Measurements from ENCODE around the gene MNS1. TPM values are rescaled to one million over a fixed set of nuclear protein-coding genes. Genes with fewer than 3 reads are reported as not detected.

MNS1 gene
- total and polyA plus RNA-seq, 9 donors = 1.8 to 11.0 (median 3.4) TPM

GRCh38 chr15:56394909-56395308 lies 70.0 kb downstream of the MNS1 start:
- TF ChIP-seq POLR2A (IDR thresholded peaks at IDR 0.05) = no peak
- TF ChIP-seq CTCF (IDR thresholded peaks at IDR 0.05) = no peak
- no peak for TF ChIP-seq EP300 (IDR thresholded peaks at IDR 0.05)
- DNase-seq = no peak
- intact Hi-C loops (cut with DNase I) = no loop called here
- no peaks in the 10 kb centered on the region for H3K4me1 ChIP-seq (ENCODE audit: insufficient read depth)
- no peak overlapping the region for H3K27ac ChIP-seq
- no peaks in the 10 kb centered on the region for H3K27me3 ChIP-seq
- H3K4me3 ChIP-seq = no peak overlapping the region
- WGBS, 3 donors = 93 to 96% (median 93%) methylated on average over 1 of the region's 1 CpG
- H3K36me3 ChIP-seq = no peaks in the 10 kb centered on the region
- H3K9me3 ChIP-seq = no peaks in the 10 kb centered on the region

- TF ChIP-seq EP300 (IDR thresholded peaks at IDR 0.05) = no peak
- Histone ChIP-seq H3K4me1 (ENCODE audit: insufficient read depth) (no peaks in the 10 kb centered on the region), H3K9me3 (no peaks in the 10 kb centered on the region), H3K36me3 (no peaks in the 10 kb centered on the region), H3K27ac (no peak overlapping the region), H3K4me3 (no peak overlapping the region), H3K27me3 (no peaks in the 10 kb centered on the region)
- intact Hi-C loops (cut with DNase I) = no loop called here
- 94 to 100% (median 97%) methylated on average over 1 of the region's 1 CpG for WGBS, 3 donors
- no peak for DNase-seq
Observed at GRCh38 chr15:56393277-56393676, 71.7 kb downstream of the MNS1 start.

GRCh38 chr15:56390739-56391267 lies 74.1 kb downstream of the MNS1 start:
- WGBS, 3 donors = 95 to 97% (median 96%) methylated on average over 2 of the region's 2 CpGs
- no peaks in the 10 kb centered on the region for H3K27me3 ChIP-seq
- no peaks in the 10 kb centered on the region for H3K9me3 ChIP-seq
- no peaks in the 10 kb centered on the region for H3K4me1 ChIP-seq (ENCODE audit: insufficient read depth)
- no peak for TF ChIP-seq CTCF (IDR thresholded peaks at IDR 0.05)
- no peak overlapping the region for H3K4me3 ChIP-seq
- no peak for DNase-seq
- intact Hi-C loops (cut with DNase I) = no loop called here
- H3K36me3 ChIP-seq = no peaks in the 10 kb centered on the region
- H3K27ac ChIP-seq = no peak overlapping the region

- TF ChIP-seq EP300 (IDR thresholded peaks at IDR 0.05) (no peak), POLR2A (IDR thresholded peaks at IDR 0.05) (no peak), CTCF (IDR thresholded peaks at IDR 0.05) (no peak)
- Histone ChIP-seq H3K27me3 (no peaks in the 10 kb centered on the region), H3K4me1 (ENCODE audit: insufficient read depth) (no peaks in the 10 kb centered on the region), H3K36me3 (no peaks in the 10 kb centered on the region), H3K4me3 (no peak overlapping the region), H3K9me3 (no peaks in the 10 kb centered on the region), H3K27ac (no peak overlapping the region)
- WGBS, 3 donors = 90 to 93% (median 92%) methylated on average over 3 of the region's 3 CpGs
- DNase-seq = no peak
- intact Hi-C loops (cut with DNase I) = no loop called here
Observed at GRCh38 chr15:56385908-56386307, 79.0 kb downstream of the MNS1 start.

GRCh38 chr15:56383010-56383409 lies 81.9 kb downstream of the MNS1 start:
- Histone ChIP-seq H3K27ac (no peak overlapping the region), H3K9me3 (no peaks in the 10 kb centered on the region), H3K36me3 (no peaks in the 10 kb centered on the region), H3K27me3 (no peaks in the 10 kb centered on the region), H3K4me3 (no peak overlapping the region), H3K4me1 (ENCODE audit: insufficient read depth) (no peaks in the 10 kb centered on the region)
- intact Hi-C loops (cut with DNase I) = no loop called here
- WGBS, 3 donors = 94 to 97% (median 95%) methylated on average over 3 of the region's 3 CpGs
- no peak for DNase-seq
- TF ChIP-seq CTCF (IDR thresholded peaks at IDR 0.05) = no peak
- no peak for TF ChIP-seq POLR2A (IDR thresholded peaks at IDR 0.05)
- TF ChIP-seq EP300 (IDR thresholded peaks at IDR 0.05) = no peak

Other genes with a start within 250 kb of the MNS1 start
- 10 to 100 TPM in 5 of 7 donors, 1 to 10 TPM in 2; 6.3 to 19.5 (median 16.3) TPM for gene RFX7, start 221.3 kb downstream of the MNS1 start, total RNA-seq
- 10 to 100 TPM in 1 of 2 donors, 1 to 10 TPM in 1; 3.0 to 10.8 TPM for gene RFX7, start 221.3 kb downstream of the MNS1 start, polyA plus RNA-seq
- gene TEX9, start 99.7 kb downstream of the MNS1 start, total RNA-seq = 10 to 100 TPM in 6 of 7 donors, 1 to 10 TPM in 1; 9.3 to 25.8 (median 12.5) TPM
- gene TEX9, start 99.7 kb downstream of the MNS1 start, polyA plus RNA-seq = 1 to 10 TPM; 3.0 to 4.5 TPM

Measured in ovary (tissue), 9 donors.